Measurements from ENCODE around the gene CCDC17. TPM values are rescaled to one million over a fixed set of nuclear protein-coding genes. Genes with fewer than 3 reads are reported as not detected.

Gene CCDC17
- total RNA-seq, 2 experiments from 2014 or later, result 1.1 to 1.3 TPM

- peaks cover 34% of the 10 kb centered on the region for H3K36me3 Mint-ChIP-seq
- peaks cover 36% of the 10 kb centered on the region for H3K4me1 Mint-ChIP-seq (ENCODE audit: low read depth)
- H3K9me3 Mint-ChIP-seq, result no peaks in the 10 kb centered on the region
- CTCF ChIA-PET, result interaction anchor here (1.3 kb wide), 1 partner anchor 77 kb away, joined by 4 read pairs; no protein-coding TSS in a partner anchor
- no peak overlapping the region for H3K4me3 Mint-ChIP-seq
- no peak for DNase-seq
- H3K27ac Mint-ChIP-seq, result no peak overlapping the region
- POLR2A ChIA-PET, result interaction anchor here (2.2 kb wide), 1 partner anchor 68 kb away, joined by 7 read pairs; the partner anchor contains the start of gene PRDX1
- no peaks in the 10 kb centered on the region for H3K27me3 Mint-ChIP-seq
- intact Hi-C loops (cut with micrococcal nuclease), result loop anchor here (5.0 to 10.0 kb wide), 2 partner anchors 252 to 865 kb away; no protein-coding TSS in a partner anchor
Measured at GRCh38 chr1:45589861-45590260, 34.0 kb downstream of the CCDC17 start.

GRCh38 chr1:45586769-45587168, 37.1 kb downstream of the CCDC17 start:
- ChIA-PET CTCF (interaction anchor here (2.2 kb wide), 1 partner anchor 94 kb away, joined by 9 read pairs; no protein-coding TSS in a partner anchor), POLR2A (interaction anchor here (1.1 to 5.1 kb wide), 3 partner anchors 65 to 247 kb away, joined by 3 to 32 read pairs (median 14); partner anchors contain the start of genes MUTYH, PRDX1 and TOE1)
- peak overlapping the region; percentile 98 for H3K27ac Mint-ChIP-seq
- peaks cover 37% of the 10 kb centered on the region for H3K4me1 Mint-ChIP-seq (ENCODE audit: low read depth)
- intact Hi-C loops (cut with micrococcal nuclease), result loop anchor here (1.0 to 10.0 kb wide), 3 partner anchors 74 to 862 kb away; no protein-coding TSS in a partner anchor
- no peaks in the 10 kb centered on the region for H3K9me3 Mint-ChIP-seq
- H3K36me3 Mint-ChIP-seq, result peaks cover 20% of the 10 kb centered on the region
- no peaks in the 10 kb centered on the region for H3K27me3 Mint-ChIP-seq
- DNase-seq, result no peak
- peak overlapping the region; percentile 99 for H3K4me3 Mint-ChIP-seq

GRCh38 chr1:45585496-45586075, 38.3 kb downstream of the CCDC17 start:
- Mint-ChIP-seq H3K4me1 (ENCODE audit: low read depth) (peaks cover 35% of the 10 kb centered on the region), H3K9me3 (no peaks in the 10 kb centered on the region), H3K4me3 (peak overlapping the region; percentile 99), H3K27me3 (no peaks in the 10 kb centered on the region), H3K27ac (peak overlapping the region; percentile 98), H3K36me3 (peaks cover 14% of the 10 kb centered on the region)
- no peak for DNase-seq
- POLR2A ChIA-PET, result interaction anchor here (0.7 to 5.1 kb wide), 8 partner anchors 17 to 245 kb away, joined by 3 to 32 read pairs (median 10); partner anchors contain the start of genes AKR1A1, CCDC163, GPBP1L1 and MMACHC
- CTCF ChIA-PET, result interaction anchor here (0.8 to 2.2 kb wide), 6 partner anchors 16 to 245 kb away, joined by 3 to 9 read pairs (median 4); partner anchors contain the start of genes CCDC163, MUTYH and TOE1
- intact Hi-C loops (cut with micrococcal nuclease), result loop anchor here (1.0 to 10.0 kb wide), 4 partner anchors 63 to 861 kb away; no protein-coding TSS in a partner anchor

GRCh38 chr1:45585110-45585426, 38.8 kb downstream of the CCDC17 start:
- H3K4me3 Mint-ChIP-seq, result peak overlapping the region; percentile 99
- ChIA-PET CTCF (interaction anchor here (0.6 to 2.2 kb wide), 7 partner anchors 15 to 573 kb away, joined by 3 to 9 read pairs (median 3); partner anchors contain the start of genes CCDC163, MUTYH, TOE1 and UROD), POLR2A (interaction anchor here (0.6 to 5.1 kb wide), 11 partner anchors 18 to 245 kb away, joined by 3 to 32 read pairs (median 3); partner anchors contain the start of genes AKR1A1, CCDC163, GPBP1L1 and MMACHC)
- intact Hi-C loops (cut with micrococcal nuclease), result loop anchor here (2.0 to 10.0 kb wide), 3 partner anchors 62 to 860 kb away; no protein-coding TSS in a partner anchor
- H3K9me3 Mint-ChIP-seq, result no peaks in the 10 kb centered on the region
- H3K27ac Mint-ChIP-seq, result peak overlapping the region; percentile 98
- no peaks in the 10 kb centered on the region for H3K27me3 Mint-ChIP-seq
- H3K4me1 Mint-ChIP-seq (ENCODE audit: low read depth), result peaks cover 34% of the 10 kb centered on the region
- no peak for DNase-seq
- peaks cover 12% of the 10 kb centered on the region for H3K36me3 Mint-ChIP-seq

GRCh38 chr1:45584351-45585109, 39.3 kb downstream of the CCDC17 start:
- CTCF ChIA-PET, result interaction anchor here (0.6 to 2.2 kb wide), 7 partner anchors 15 to 573 kb away, joined by 3 to 14 read pairs (median 3); partner anchors contain the start of genes AKR1A1, CCDC163, MUTYH and TOE1
- intact Hi-C loops (cut with micrococcal nuclease), result loop anchor here (1.0 to 10.0 kb wide), 9 partner anchors 42 to 860 kb away; partner anchors contain the start of genes BTBD19, DYNLT4, MUTYH and RAD54L
- no peaks in the 10 kb centered on the region for H3K27me3 Mint-ChIP-seq

GRCh38 chr1:45583666-45584350, 40.0 kb downstream of the CCDC17 start, which contains the start of gene NASP:
TSS of gene NASP (plus strand) at chr1:45584041. CDS start at chr1:45584147, 106 bp downstream.
- CTCF ChIA-PET, result interaction anchor here (0.7 to 2.2 kb wide), 9 partner anchors 11 to 280 kb away, joined by 3 to 14 read pairs (median 4); partner anchors contain the start of genes AKR1A1, CCDC163 and MMACHC
- Mint-ChIP-seq H3K9me3 (no peaks in the 10 kb centered on the region), H3K27ac (peak within 1 kb of the TSS; percentile 98), H3K27me3 (no peaks in the 10 kb centered on the region), H3K36me3 (peaks cover 12% of the 10 kb centered on the region), H3K4me1 (ENCODE audit: low read depth) (peaks cover 27% of the 10 kb centered on the region), H3K4me3 (peak within 1 kb of the TSS; percentile 99)
- POLR2A ChIA-PET, result interaction anchor here (0.7 to 5.1 kb wide), 12 partner anchors 19 to 244 kb away, joined by 3 to 32 read pairs (median 4); partner anchors contain the start of genes AKR1A1, CCDC163, GPBP1L1 and MMACHC
- DNase-seq, result peak; percentile 94
- intact Hi-C loops (cut with micrococcal nuclease), result loop anchor here (1.0 to 10.0 kb wide), 12 partner anchors 33 to 859 kb away; partner anchors contain the start of genes BTBD19, CCDC163, DYNLT4 and IPP

More at GRCh38 chr1:45584351-45585109, 39.3 kb downstream of the CCDC17 start:
- Mint-ChIP-seq H3K4me1 (ENCODE audit: low read depth) (peaks cover 34% of the 10 kb centered on the region), H3K4me3 (peak overlapping the region; percentile 99), H3K27ac (peak overlapping the region; percentile 98), H3K9me3 (no peaks in the 10 kb centered on the region), H3K36me3 (peaks cover 12% of the 10 kb centered on the region)
- POLR2A ChIA-PET, result interaction anchor here (0.6 to 5.1 kb wide), 14 partner anchors 18 to 245 kb away, joined by 3 to 32 read pairs (median 4); partner anchors contain the start of genes AKR1A1, CCDC163, GPBP1L1 and MMACHC
- peak; percentile 93 for DNase-seq

GRCh38 chr1:45583264-45583665, 40.6 kb downstream of the CCDC17 start:
- CTCF ChIA-PET, result interaction anchor here (0.7 to 2.1 kb wide), 7 partner anchors 11 to 280 kb away, joined by 3 to 14 read pairs (median 4); partner anchors contain the start of genes AKR1A1, CCDC163 and MMACHC
- POLR2A ChIA-PET, result interaction anchor here (0.6 to 5.1 kb wide), 7 partner anchors 32 to 243 kb away, joined by 3 to 32 read pairs (median 12); partner anchors contain the start of genes AKR1A1, CCDC163, GPBP1L1 and MUTYH
- no peaks in the 10 kb centered on the region for H3K9me3 Mint-ChIP-seq
- H3K36me3 Mint-ChIP-seq, result peaks cover 12% of the 10 kb centered on the region
- no peaks in the 10 kb centered on the region for H3K27me3 Mint-ChIP-seq
- DNase-seq, result peak; percentile 96
- H3K4me3 Mint-ChIP-seq, result peak overlapping the region; percentile 99
- peaks cover 25% of the 10 kb centered on the region for H3K4me1 Mint-ChIP-seq (ENCODE audit: low read depth)
- intact Hi-C loops (cut with micrococcal nuclease), result loop anchor here (1.0 to 10.0 kb wide), 7 partner anchors 32 to 858 kb away; partner anchors contain the start of genes BTBD19, CCDC163, DYNLT4 and IPP
- peak overlapping the region; percentile 98 for H3K27ac Mint-ChIP-seq

GRCh38 chr1:45574105-45574626, 49.7 kb downstream of the CCDC17 start:
- Mint-ChIP-seq H3K4me1 (ENCODE audit: low read depth) (no peaks in the 10 kb centered on the region), H3K27me3 (no peaks in the 10 kb centered on the region), H3K36me3 (peaks cover 10% of the 10 kb centered on the region), H3K4me3 (no peak overlapping the region), H3K9me3 (no peaks in the 10 kb centered on the region), H3K27ac (no peak overlapping the region)
- no peak for DNase-seq
- intact Hi-C loops (cut with micrococcal nuclease), result no loop called here
- CTCF ChIA-PET, result interaction anchor here (0.6 to 1.2 kb wide), 3 partner anchors 53 to 81 kb away, joined by 3 to 4 read pairs (median 3); partner anchors contain the start of gene PRDX1
- POLR2A ChIA-PET, result interaction anchor here (0.6 kb wide), 1 partner anchor 16 kb away, joined by 3 read pairs; no protein-coding TSS in a partner anchor

- Mint-ChIP-seq H3K27me3 (no peaks in the 10 kb centered on the region), H3K27ac (no peak overlapping the region), H3K4me3 (no peak overlapping the region), H3K4me1 (ENCODE audit: low read depth) (no peaks in the 10 kb centered on the region), H3K36me3 (peaks cover 10% of the 10 kb centered on the region), H3K9me3 (no peaks in the 10 kb centered on the region)
- ChIA-PET CTCF (interaction anchor here (0.6 to 7.7 kb wide), 5 partner anchors 10 to 864 kb away, joined by 3 to 142 read pairs (median 4); partner anchors contain the start of gene NASP), POLR2A (no interaction called here)
- no peak for DNase-seq
- intact Hi-C loops (cut with micrococcal nuclease), result no loop called here
Measured at GRCh38 chr1:45573231-45573804, 50.5 kb downstream of the CCDC17 start.

GRCh38 chr1:45570631-45571030, 53.2 kb downstream of the CCDC17 start:
- Mint-ChIP-seq H3K27me3 (no peaks in the 10 kb centered on the region), H3K4me3 (no peak overlapping the region), H3K9me3 (no peaks in the 10 kb centered on the region), H3K36me3 (peaks cover 22% of the 10 kb centered on the region), H3K27ac (no peak overlapping the region), H3K4me1 (ENCODE audit: low read depth) (no peaks in the 10 kb centered on the region)
- ChIA-PET POLR2A (no interaction called here), CTCF (interaction anchor here (0.5 to 7.7 kb wide), 21 partner anchors 9 to 267 kb away, joined by 3 to 142 read pairs (median 7); partner anchors contain the start of genes AKR1A1, CCDC163, MMACHC and MUTYH)
- intact Hi-C loops (cut with micrococcal nuclease), result loop anchor here (1.0 to 2.0 kb wide), 4 partner anchors 20 to 212 kb away; partner anchors contain the start of genes AKR1A1 and PRDX1
- no peak for DNase-seq

Data from activated CD4-positive, alpha-beta memory T cell treated with anti-CD3 and anti-CD28 coated beads for 36 hours (primary cell).